NK-92 (cell line): ENCODE results near the gene HDLBP.
"Not testable (repeated sequence)": the region's sequence is repeated elsewhere in the genome, so short reads cannot be mapped to it uniquely, and the experiment has no call there.

Source experiments
- DNase-seq: peaks from one replicate; lab custom pipeline; 2025; ENCODE audit not compliant: unreplicated experiment; lab: John Stamatoyannopoulos, UW

Gene HDLBP

DNA sequence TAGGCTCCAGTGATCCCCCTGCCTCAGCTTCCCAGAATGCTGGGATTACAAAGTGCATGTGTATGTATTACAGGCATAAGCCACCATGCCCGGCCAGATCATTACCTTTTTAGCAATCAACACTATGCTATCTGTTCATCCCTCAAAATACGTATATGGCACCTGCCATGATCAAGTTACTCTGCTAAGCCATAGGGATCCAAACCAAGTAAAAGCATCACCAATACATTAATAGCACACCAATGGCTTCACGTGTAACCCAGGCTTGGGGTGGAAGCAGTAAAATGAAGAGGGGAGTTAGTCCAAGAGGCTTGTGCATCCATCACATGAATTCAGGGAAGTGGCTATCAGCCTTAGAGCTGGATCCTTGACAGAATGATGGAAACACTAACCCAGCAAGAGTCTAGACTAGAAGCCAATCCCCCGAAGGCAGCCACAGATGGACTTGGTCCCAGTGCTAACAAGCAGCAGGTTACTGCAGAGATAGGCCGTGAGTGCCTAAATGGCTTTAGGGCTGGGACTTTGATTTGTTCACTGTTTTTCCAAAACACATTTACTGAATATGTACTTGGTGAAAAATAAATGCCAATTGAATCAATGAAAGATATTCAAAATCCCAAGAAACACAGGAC, 11.3 kb downstream of the HDLBP start:
- no peak for DNase-seq

DNA sequence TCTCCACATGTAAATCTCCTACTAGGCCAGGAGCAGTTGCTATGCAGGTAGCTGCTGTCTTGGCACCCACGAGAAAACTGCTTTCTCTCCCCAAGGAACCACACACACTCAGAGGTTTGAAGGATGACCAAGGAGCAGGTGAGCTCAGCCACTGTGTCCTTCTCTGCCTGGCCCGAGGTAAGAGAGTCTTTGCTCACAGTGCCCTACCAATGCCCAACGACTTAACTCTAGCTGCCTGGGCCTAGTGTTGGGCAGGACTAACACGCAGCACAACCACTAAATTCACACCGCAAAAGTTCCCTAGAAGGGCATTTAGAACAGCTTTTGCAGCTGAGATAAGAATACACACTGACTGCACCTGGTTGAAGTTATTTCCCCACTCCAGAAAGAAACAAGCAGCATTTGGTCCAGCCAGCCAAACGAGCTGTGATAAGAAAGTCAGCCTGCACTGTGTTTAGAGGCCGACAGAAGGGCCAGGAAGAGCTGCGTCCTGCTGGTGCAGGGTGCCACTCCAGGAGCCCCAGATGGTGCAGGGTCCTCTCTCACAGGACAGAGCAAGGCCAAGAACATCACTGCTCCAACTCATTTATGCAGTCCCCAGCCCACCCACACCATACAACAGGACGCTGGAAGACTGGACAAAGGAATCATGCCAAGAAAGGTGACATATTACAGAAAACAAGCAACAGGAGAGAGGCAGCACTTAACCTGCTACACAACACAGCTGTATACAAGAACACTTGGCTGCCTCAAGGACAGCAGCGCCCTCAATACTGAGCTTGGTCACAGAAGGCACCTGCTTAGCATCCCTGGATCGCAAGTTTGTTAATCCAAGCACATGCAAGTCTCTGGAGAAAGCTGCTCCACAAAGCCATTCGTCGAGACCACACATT, 12.5 kb downstream of the HDLBP start:
- no peak for DNase-seq

- no peak for DNase-seq
These were observed 13.4 kb downstream of the HDLBP start for GRCh38 chr2:241302083-241302482.

DNA sequence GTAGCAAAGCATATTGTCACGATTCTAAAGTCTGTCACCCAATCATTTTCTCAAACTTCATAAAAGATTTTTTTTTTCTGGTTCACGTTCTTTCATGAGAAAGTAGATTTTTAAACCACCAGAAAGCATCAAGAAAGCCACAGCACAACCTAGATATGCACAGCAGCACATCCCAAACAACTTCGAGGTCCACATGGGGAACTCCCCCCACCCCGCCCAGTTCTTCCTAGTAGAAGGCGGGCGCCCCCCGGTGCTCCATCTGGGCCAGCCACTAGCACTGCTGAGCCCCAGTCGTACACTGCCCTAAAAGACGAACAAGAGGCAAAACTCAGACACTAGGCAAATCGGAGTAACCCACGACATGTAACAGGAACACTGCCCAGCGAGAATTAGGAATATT, 15.5 kb downstream of the HDLBP start:
- DNase-seq: no peak

- no peak for DNase-seq
These were observed 16.8 kb downstream of the HDLBP start for GRCh38 chr2:241298673-241299072.

DNA sequence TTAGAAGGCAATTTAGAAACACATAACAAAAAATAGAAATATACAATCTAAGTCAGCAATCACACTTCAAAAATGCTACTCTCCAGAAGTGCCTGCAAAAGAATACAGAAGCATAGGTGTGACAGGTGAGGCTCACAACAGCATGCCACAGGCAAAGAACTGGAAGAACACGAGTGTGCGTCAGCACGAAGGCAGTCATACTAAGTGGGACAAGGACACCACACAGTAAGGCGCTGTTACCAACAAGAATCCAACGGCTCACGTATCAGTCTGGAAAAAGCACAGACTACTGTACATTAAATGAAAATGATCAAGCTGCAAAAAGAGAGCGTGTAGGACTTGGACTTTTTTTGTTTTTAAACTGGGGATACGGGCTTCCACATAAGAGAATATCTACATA, 18.7 kb downstream of the HDLBP start:
- DNase-seq: no peak

DNA sequence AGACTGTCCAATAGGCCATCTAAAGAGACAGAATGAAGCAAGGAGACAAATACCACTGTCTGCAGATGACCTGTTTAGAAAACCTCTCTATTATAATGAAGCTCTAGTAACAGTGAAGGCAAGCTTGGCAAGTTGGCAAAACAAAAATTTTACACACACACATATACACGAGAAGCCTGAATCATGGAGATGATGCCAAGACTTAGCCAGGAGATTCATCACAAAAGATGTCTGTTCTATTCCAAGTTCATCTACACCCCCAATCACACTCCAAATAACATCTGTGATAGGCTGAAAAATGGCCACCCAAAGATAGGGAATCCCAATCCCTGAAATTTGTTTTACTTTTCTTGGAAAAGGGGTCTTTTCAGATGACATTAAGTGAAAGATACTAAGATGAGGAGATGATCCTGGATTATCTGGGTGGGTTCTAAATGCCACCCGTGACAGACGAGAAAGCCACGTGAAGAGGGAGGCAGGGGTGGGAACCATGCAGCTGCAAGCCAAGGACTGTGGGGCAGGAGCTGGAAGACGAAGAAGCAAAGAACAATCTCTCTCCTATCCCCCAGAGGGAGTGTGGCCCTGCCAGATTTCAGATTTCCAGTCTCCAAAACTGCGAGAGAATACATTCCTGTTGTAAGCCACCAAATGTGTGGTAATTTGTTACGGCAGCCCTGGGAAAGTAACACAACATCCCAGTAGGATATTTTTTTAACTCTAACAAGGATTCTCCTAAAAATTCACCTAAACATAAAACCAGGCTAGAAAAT, 20.0 kb downstream of the HDLBP start:
- DNase-seq: no peak

- DNase-seq: not testable (repeated sequence)
These were observed 22.1 kb downstream of the HDLBP start for GRCh38 chr2:241293378-241293797.

GRCh38 chr2:241291977-241292376, 23.5 kb downstream of the HDLBP start:
- no peak for DNase-seq

DNA sequence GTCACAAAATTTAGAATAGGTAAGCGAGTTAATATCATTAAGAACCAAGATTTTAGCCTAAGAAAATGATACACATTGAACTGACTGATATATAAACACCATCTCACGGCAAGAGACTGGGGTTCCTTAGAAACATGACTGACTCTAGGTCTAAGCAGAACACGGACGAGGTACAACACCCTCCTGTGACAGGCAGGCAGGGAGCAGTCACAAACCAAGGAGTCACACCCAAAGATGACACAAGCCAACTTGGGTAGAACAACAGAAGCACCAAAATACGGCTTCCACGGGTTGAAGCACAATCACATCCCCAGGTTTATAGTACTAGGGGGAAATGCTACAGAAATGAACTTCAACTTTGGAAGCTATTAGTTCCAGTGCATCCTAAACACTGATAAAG, 24.3 kb downstream of the HDLBP start:
- no peak for DNase-seq

- no peak for DNase-seq
These were observed 25.9 kb downstream of the HDLBP start for GRCh38 chr2:241289597-241289996.

- no peak for DNase-seq
These were observed 26.4 kb downstream of the HDLBP start for GRCh38 chr2:241289053-241289452.

DNA sequence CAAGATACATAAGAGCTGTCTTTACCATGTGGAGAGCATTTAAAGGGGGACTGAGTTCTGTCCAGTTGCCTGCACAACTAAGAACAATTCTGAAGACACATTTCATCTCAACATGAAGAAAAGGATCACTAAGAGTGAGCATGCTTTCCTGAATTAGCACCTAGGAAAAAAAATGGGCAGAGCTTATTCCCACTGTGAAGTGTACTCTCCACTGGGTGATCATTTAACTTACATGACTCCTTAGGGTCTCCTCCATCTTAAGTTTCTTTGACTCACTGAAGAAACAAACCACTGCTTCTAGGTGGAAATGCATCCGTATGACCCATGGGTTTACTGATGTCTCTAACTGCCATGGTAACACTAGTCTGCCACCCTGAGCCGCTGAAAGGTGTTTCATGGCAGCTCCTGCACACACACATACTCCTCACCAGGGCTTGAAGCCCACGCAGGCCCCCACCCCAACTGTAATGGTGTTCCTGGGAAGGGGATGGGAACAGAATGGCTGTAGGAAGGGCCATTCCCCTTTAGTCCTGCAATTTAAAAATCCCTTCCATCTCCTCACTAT, 27.1 kb downstream of the HDLBP start:
- DNase-seq: no peak

- no peak for DNase-seq
These were observed 29.0 kb downstream of the HDLBP start for GRCh38 chr2:241286348-241287090.

DNA sequence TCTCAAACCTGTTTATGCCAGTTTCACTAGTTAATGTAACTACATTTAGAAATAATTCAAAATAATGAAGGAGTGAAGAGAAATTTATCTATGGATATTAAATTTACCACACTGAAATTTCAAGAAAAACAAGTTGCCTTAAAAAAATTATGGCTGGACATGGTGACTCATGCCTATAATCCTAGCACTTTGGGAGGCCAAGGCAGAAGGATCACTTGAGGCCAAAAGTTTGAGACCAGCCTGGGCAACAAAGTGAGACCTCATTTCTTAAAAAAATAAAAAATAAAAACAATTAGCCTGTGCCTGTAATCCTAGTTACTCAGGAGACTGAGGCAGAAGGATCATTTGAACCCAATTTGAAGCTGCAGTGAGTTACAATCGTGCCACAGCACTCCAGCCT, 29.9 kb downstream of the HDLBP start:
- no peak for DNase-seq

- no peak for DNase-seq
These were observed 32.9 kb downstream of the HDLBP start for GRCh38 chr2:241282555-241282954.

DNA sequence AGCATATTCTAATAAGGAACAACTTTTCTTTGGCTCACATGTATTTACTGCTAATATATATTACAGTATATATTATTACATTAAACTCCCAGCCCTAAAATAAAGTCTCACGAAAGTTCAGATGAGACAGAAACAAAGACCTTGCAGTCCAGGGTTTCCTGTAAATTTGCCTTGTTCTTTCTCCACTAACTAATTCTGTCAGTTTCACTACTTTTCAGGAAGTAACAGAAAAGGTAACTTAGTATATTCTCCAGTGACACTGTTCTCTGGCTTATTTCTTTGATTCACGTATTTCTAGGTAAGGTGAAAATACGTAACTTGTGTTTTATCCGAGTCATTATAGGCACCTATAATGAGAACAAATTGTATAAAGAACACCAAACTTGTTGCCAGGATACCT, 35.2 kb downstream of the HDLBP start:
- no peak for DNase-seq

DNA sequence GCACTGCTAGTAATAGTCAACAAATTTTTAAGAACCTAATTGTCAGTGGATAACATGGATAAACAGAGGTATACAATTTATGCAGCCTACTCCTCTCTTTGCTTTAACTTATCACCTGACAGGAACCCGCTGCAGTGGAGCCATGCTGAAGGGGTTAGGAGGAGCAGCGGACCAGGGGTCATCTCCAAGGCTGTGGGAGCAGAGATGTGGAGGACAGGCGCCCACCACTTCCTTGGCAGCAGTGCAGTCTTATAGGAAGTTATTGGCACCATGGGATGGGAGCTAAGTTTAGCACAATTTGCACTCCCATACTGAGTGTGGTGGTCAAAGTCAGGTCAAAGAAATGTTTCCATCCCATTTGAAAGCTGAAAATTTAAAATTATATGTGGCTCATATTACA, 35.6 kb downstream of the HDLBP start:
- DNase-seq: no peak

GRCh38 chr2:241279413-241279812, 36.1 kb downstream of the HDLBP start:
- no peak for DNase-seq

- DNase-seq: not testable (repeated sequence)
These were observed 37.2 kb downstream of the HDLBP start for GRCh38 chr2:241278306-241278705.

DNA sequence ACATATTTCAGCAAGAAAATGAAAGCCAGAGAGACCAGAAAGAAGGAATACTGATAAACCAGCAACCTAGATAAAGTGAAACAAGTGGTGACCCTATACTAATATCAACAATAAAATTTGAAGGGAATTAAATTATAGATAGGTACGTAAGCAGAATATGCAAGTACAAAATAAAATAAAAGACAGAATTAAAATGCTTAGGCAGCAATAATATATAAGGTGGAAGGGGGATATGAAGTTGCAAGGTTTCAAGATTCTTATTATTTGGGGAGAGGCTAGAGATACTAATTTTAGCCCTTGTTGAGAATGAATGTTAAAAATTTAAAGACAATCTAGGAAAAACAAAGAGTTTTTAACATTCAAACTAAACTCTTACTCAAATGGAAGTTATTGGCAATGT, 39.6 kb downstream of the HDLBP start:
- no peak for DNase-seq
